IPS-15b (cell line): ENCODE data around the gene GGT1.
A peak's percentile ranks its signal among the peaks of the same experiment; 100 is the strongest.
"Not testable (repeated sequence)": the region's sequence is repeated elsewhere in the genome, so short reads cannot be mapped to it uniquely, and the experiment has no call there.

Source experiments
- H3K27me3 ChIP-seq: one replicate; pipeline ENCODE4 v1.6.1; 2013; ENCODE audit warnings: low read length; ENCODE audit not compliant: control insufficient read depth, insufficient read depth
- H3K36me3 ChIP-seq: one replicate; pipeline ENCODE4 v1.6.1; 2013; ENCODE audit warnings: low read length; ENCODE audit not compliant: control insufficient read depth, insufficient read depth
- H3K4me1 ChIP-seq: one replicate; pipeline ENCODE4 v1.6.1; 2013; ENCODE audit warnings: mild to moderate bottlenecking, low read length; ENCODE audit not compliant: control insufficient read depth, insufficient read depth
- H3K4me3 ChIP-seq: one replicate; pipeline ENCODE4 v1.5.1; 2013; ENCODE audit warnings: low read depth, low read length
- H3K9ac ChIP-seq: one replicate; pipeline ENCODE4 v1.6.1; 2013; ENCODE audit warnings: low read depth, mild to moderate bottlenecking, low read length
- H3K9me3 ChIP-seq: one replicate; pipeline ENCODE4 v1.6.1; 2013; ENCODE audit warnings: mild to moderate bottlenecking, low read length; ENCODE audit not compliant: control insufficient read depth, insufficient read depth

The GGT1 gene

DNA sequence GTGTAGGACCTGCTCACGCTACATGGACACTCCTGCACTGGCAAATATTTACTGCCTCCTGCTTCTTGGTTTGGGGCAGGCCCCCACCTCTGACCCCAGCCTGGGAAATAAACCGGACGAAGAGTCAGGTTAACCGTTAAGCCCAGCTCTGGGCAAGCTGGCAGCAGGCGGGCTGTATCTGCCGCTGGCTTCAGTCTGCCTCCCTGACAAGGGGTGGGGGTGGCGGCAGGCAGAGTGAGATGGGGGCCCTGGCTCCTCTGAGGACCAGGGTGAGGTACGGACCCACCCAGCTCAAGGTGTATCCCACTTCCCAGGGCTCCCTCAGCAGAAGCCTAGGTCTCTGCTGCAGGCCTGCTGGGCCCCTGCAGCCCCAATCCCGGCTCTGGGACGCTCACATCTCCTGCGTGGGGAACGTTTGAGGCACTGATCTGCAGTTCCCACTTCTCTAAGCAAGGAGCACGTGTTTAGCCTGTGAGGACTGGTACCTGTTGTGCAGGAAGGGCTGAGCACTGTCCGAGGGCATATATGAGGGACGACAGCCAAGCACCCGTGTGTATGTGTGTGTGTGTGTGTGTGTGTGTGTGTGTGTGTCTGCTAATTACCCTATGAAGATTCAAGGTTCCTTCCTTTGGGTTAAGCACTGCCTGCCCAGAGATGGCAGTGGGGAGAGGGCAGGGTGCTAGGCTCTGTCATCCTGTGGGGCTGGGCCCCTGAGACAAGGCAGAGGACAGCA is 9.0 kb upstream of the GGT1 start:
- Histone ChIP-seq H3K9ac (no peak overlapping the region), H3K27me3 (no peaks in the 10 kb centered on the region), H3K4me1 (peaks cover under 1% of the 10 kb centered on the region), H3K9me3 (no peaks in the 10 kb centered on the region), H3K4me3 (no peak overlapping the region), H3K36me3 (peaks cover 2% of the 10 kb centered on the region)

DNA sequence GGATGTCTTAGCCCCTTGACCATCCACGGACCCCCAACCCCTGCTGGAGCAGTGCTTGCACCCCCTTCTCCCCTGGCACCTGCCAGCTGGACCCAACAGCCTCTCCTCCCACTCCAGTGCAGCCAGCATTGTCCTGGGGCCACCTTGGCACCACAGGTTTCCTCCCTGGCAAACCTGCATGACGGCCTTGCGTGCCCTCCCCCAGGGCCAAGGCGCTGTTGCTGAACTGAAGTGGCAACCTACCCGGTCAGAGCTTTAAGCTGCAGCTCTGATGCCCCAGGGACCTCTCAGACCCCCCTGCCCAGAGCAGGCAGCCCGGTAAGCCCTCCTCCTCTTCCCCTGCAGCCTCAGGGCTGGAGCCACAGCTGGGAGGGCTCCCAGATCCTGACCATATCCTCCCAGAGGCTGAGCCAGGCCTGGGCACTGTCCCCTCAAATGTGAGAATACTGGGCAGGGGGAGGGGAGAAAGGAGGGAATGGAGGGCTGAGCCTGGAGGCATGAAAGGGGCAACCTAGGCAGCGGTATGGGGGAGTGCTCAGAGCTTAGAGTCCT is 8.3 kb upstream of the GGT1 start:
- Histone ChIP-seq H3K27me3 (no peaks in the 10 kb centered on the region), H3K4me3 (no peak overlapping the region), H3K36me3 (no peaks in the 10 kb centered on the region)

GRCh38 chr22:24595228-24595627 is 7.8 kb upstream of the GGT1 start:
- Histone ChIP-seq H3K4me1 (peaks cover 6% of the 10 kb centered on the region), H3K4me3 (no peak overlapping the region), H3K27me3 (no peaks in the 10 kb centered on the region), H3K9ac (no peak overlapping the region), H3K36me3 (no peaks in the 10 kb centered on the region), H3K9me3 (no peaks in the 10 kb centered on the region)

More for the DNA sequence above, 8.3 kb upstream of the GGT1 start:
- no peaks in the 10 kb centered on the region for H3K9me3 ChIP-seq
- no peak overlapping the region for H3K9ac ChIP-seq
- peaks cover 6% of the 10 kb centered on the region for H3K4me1 ChIP-seq

DNA sequence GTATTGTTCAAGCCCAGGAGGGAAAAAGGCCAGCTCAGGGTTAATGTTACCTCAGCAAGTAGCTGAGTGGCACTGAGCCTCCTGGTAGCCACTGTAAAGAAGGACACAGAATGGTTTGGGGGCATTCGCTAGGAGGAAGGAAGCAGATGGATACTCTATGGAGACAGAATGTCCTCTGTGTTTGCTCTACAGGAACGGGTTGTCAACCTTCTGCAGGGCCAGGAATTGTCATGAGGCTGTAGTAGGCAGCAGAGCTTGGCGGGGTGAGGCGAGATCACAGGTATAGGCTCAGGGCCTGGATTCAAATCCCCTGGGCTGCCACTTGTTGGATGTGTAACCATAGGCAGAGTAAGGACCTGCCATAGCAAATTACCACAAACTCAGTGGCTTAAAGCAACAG is 7.1 kb upstream of the GGT1 start:
- H3K27me3 ChIP-seq = no peaks in the 10 kb centered on the region
- no peak overlapping the region for H3K4me3 ChIP-seq
- H3K9ac ChIP-seq = no peak overlapping the region
- H3K9me3 ChIP-seq = no peaks in the 10 kb centered on the region
- H3K36me3 ChIP-seq = no peaks in the 10 kb centered on the region
- peaks cover 6% of the 10 kb centered on the region for H3K4me1 ChIP-seq

- H3K9me3 ChIP-seq, H3K4me1 ChIP-seq, H3K4me3 ChIP-seq, H3K9ac ChIP-seq, H3K36me3 ChIP-seq, H3K27me3 ChIP-seq: not testable (repeated sequence)
Measured at GRCh38 chr22:24597076-24597475, 5.9 kb upstream of the GGT1 start.

- Histone ChIP-seq H3K36me3 (no peaks in the 10 kb centered on the region), H3K4me1 (peaks cover 6% of the 10 kb centered on the region), H3K27me3 (no peaks in the 10 kb centered on the region), H3K4me3 (no peak overlapping the region), H3K9me3 (no peaks in the 10 kb centered on the region), H3K9ac (no peak overlapping the region)
Measured at GRCh38 chr22:24599514-24599913, 3.5 kb upstream of the GGT1 start.

GRCh38 chr22:24599958-24600715 is 2.9 kb upstream of the GGT1 start:
- not testable (repeated sequence) for H3K27me3 ChIP-seq, H3K9me3 ChIP-seq, H3K36me3 ChIP-seq, H3K4me3 ChIP-seq, H3K4me1 ChIP-seq, H3K9ac ChIP-seq

- H3K4me1 ChIP-seq = peaks cover 6% of the 10 kb centered on the region
- H3K4me3 ChIP-seq = no peak overlapping the region
- H3K27me3 ChIP-seq = no peaks in the 10 kb centered on the region
- no peaks in the 10 kb centered on the region for H3K9me3 ChIP-seq
- no peaks in the 10 kb centered on the region for H3K36me3 ChIP-seq
- H3K9ac ChIP-seq = peak overlapping the region; percentile 5
Measured at GRCh38 chr22:24601217-24602104, 1.5 kb upstream of the GGT1 start.

- not testable (repeated sequence) for H3K9me3 ChIP-seq, H3K27me3 ChIP-seq, H3K4me1 ChIP-seq, H3K36me3 ChIP-seq, H3K9ac ChIP-seq, H3K4me3 ChIP-seq
Measured at GRCh38 chr22:24602105-24602749, 766 bp upstream of the GGT1 start.

DNA sequence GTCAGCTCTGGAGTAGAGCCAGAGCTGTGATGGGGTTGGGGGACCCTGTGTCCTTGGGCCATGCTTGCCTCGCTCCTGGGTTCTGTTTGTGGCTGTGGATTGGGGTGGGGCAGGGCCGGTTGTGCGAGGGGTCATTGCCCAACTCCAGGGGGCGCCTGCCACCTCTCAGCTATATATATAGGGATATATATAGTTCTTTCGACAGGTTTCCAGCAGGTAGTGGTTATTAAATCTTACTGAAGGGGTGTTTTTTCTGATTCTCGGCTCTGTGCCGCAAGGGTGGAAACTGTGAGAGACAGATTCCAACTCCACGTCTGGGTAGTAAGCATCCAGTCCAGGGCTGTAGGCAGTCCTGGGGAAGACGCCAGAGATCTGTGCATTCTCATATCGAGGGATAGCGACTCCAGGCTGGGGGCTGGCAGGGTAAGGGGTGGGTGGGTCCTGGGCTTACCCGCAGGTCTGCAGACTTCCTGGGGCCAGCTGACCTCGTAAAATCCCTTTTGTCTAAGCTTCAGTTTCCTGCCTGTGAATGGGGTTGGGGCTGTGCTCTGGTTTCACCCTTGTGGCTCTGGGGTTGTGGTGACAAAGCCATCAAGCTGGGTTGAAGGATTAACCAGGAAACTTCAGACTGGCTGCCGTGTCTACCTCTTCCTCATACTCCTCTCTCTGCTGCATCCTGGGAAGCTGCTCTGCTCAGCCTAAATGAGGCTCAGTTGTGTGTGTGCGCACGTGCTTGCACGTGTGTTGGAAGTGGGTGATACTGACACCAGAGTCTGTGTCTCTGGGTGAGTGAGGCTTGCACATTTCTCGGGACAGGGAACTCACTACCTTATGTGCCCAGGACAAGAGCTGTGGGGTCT is 1.0 kb downstream of the GGT1 start:
- H3K36me3 ChIP-seq, H3K9ac ChIP-seq, H3K27me3 ChIP-seq, H3K4me3 ChIP-seq, H3K9me3 ChIP-seq, H3K4me1 ChIP-seq: not testable (repeated sequence)
